Endodermal cell (in vitro differentiated cells): ENCODE results near the gene CEACAM5. TPM values are rescaled to one million over a fixed set of nuclear protein-coding genes. Genes with fewer than 3 reads are reported as not detected.
"Not testable (repeated sequence)": the region's sequence is repeated elsewhere in the genome, so short reads cannot be mapped to it uniquely, and the experiment has no call there.

Experiments
- DNase-seq: peaks from one replicate; pipeline ENCODE4 v3.0.0-alpha.2; 2017
- H3K27ac ChIP-seq: 2 replicates; pipeline ENCODE4 v1.5.1; 2013; ENCODE audit warnings: mild to moderate bottlenecking, low read depth, low read length, moderate library complexity
- H3K27me3 ChIP-seq: 2 replicates; pipeline ENCODE4 v1.6.1; 2013; ENCODE audit warnings: mild to moderate bottlenecking, low read length, moderate library complexity; ENCODE audit not compliant: insufficient read depth, control insufficient read depth, poor library complexity, severe bottlenecking
- H3K36me3 ChIP-seq: 2 replicates; pipeline ENCODE4 v1.7.0; 2013; ENCODE audit warnings: mild to moderate bottlenecking, low read length, moderate library complexity; ENCODE audit not compliant: control insufficient read depth, insufficient read depth
- H3K4me1 ChIP-seq: one replicate; pipeline ENCODE4 v1.7.0; 2013; ENCODE audit warnings: low read length; ENCODE audit not compliant: control insufficient read depth, insufficient read depth
- H3K4me3 ChIP-seq: 2 replicates; pipeline ENCODE4 v1.5.1; 2013; ENCODE audit warnings: mild to moderate bottlenecking, low read length, moderate library complexity
- H3K9ac ChIP-seq: 2 replicates; pipeline ENCODE4 v1.6.1; 2013; ENCODE audit warnings: mild to moderate bottlenecking, low read length, moderate library complexity; ENCODE audit not compliant: poor library complexity, severe bottlenecking; ENCODE audit errors: extremely low read depth
- H3K9me3 ChIP-seq: 2 replicates; pipeline ENCODE4 v1.6.1; 2013; ENCODE audit warnings: mild to moderate bottlenecking, low read length, moderate library complexity; ENCODE audit not compliant: control insufficient read depth
- H3K27ac Mint-ChIP-seq: 2 replicates; pipeline ENCODE4 v1.8.0; 2020; ENCODE audit warnings: mixed read lengths
- H3K27me3 Mint-ChIP-seq: 2 replicates; pipeline ENCODE4 v1.8.0; 2021; ENCODE audit warnings: mild to moderate bottlenecking, mixed read lengths; ENCODE audit not compliant: insufficient read depth
- H3K36me3 Mint-ChIP-seq: 2 replicates; pipeline ENCODE4 v1.8.0; 2020; ENCODE audit warnings: low read depth, mixed read lengths
- H3K4me1 Mint-ChIP-seq: 2 replicates; pipeline ENCODE4 v1.8.0; 2020; ENCODE audit warnings: mixed read lengths
- H3K4me3 Mint-ChIP-seq: 2 replicates; pipeline ENCODE4 v1.8.0; 2020; ENCODE audit warnings: mild to moderate bottlenecking, moderate library complexity, mixed read lengths
- H3K9me3 Mint-ChIP-seq: 2 replicates; pipeline ENCODE4 v1.8.0; 2020; ENCODE audit warnings: mild to moderate bottlenecking, mixed read lengths
- WGBS, 2 experiments: methylation state at CpG; one replicate each; pipeline versions ENCODE4 v1.1.5 to v1.1.7; 2013; ENCODE audit warnings: missing lambda C conversion rate in 2 of 2, mixed read lengths in 1 of 2; ENCODE audit not compliant: insufficient coverage in 1 of 2, insufficient read length in 1 of 2; 5-methylcytosine and 5-hydroxymethylcytosine counted together
- total RNA-seq, 2 donors: library from RNA; stranded (reverse); fragmentation: NEBNext Ultra II Directional in 1 of 2; extraction: Animal tissue kit (Norgen Biotek cat#: 25700) in 1 of 2; gene quantifications; 2 replicates in 1 of 2; 3 replicates in 1 of 2; pipeline ENCODE4 v1.2.1, GENCODE V29; 2021
- TF ChIP-seq, protein P1 (sequence below): fragments of 200-600 bp; sonication (generic); conservative IDR thresholded peaks from 2 replicates; pipeline ENCODE4 v1.5.0; 2021; ENCODE audit warnings: antibody characterized with exemption, mild to moderate bottlenecking

CEACAM5 gene
- total RNA-seq, 2 donors from 2014 or later = not detected

DNA sequence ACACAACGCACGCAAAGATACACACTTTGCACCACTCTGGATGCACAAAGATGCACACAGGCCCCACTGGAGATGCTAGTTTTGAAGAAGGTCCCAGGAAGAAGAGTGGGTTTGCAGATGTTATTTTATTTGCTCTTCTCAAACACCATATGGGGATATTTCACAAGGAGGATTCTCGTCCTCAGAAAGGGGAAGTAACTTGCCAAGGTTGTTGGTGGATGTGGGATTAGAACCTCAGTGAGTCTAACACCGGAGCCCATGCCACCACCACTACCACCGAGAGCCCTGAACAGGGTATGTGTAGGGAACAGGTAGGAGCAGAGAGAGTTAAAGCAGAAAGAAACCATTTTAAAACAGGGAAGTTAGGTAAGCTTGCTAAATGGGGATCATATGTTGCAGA, 37.3 kb downstream of the CEACAM5 start:
- Histone ChIP-seq H3K27ac (no peak overlapping the region), H3K4me1 (no peaks in the 10 kb centered on the region), H3K27me3 (peaks cover 36% of the 10 kb centered on the region), H3K9me3 (no peaks in the 10 kb centered on the region), H3K36me3 (no peaks in the 10 kb centered on the region), H3K4me3 (no peak overlapping the region), H3K9ac (no peak overlapping the region)
- Mint-ChIP-seq H3K9me3 (peaks cover 19% of the 10 kb centered on the region), H3K4me3 (no peak overlapping the region), H3K36me3 (no peaks in the 10 kb centered on the region), H3K27me3 (peaks cover 31% of the 10 kb centered on the region), H3K4me1 (no peaks in the 10 kb centered on the region), H3K27ac (no peak overlapping the region)
- WGBS, 2 experiments = 91 to 100% methylated on average over 4 to 5 of the region's 5 CpGs
- TF ChIP-seq, protein P1, sequence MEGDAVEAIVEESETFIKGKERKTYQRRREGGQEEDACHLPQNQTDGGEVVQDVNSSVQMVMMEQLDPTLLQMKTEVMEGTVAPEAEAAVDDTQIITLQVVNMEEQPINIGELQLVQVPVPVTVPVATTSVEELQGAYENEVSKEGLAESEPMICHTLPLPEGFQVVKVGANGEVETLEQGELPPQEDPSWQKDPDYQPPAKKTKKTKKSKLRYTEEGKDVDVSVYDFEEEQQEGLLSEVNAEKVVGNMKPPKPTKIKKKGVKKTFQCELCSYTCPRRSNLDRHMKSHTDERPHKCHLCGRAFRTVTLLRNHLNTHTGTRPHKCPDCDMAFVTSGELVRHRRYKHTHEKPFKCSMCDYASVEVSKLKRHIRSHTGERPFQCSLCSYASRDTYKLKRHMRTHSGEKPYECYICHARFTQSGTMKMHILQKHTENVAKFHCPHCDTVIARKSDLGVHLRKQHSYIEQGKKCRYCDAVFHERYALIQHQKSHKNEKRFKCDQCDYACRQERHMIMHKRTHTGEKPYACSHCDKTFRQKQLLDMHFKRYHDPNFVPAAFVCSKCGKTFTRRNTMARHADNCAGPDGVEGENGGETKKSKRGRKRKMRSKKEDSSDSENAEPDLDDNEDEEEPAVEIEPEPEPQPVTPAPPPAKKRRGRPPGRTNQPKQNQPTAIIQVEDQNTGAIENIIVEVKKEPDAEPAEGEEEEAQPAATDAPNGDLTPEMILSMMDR = no peak
- DNase-seq = no peak

DNA sequence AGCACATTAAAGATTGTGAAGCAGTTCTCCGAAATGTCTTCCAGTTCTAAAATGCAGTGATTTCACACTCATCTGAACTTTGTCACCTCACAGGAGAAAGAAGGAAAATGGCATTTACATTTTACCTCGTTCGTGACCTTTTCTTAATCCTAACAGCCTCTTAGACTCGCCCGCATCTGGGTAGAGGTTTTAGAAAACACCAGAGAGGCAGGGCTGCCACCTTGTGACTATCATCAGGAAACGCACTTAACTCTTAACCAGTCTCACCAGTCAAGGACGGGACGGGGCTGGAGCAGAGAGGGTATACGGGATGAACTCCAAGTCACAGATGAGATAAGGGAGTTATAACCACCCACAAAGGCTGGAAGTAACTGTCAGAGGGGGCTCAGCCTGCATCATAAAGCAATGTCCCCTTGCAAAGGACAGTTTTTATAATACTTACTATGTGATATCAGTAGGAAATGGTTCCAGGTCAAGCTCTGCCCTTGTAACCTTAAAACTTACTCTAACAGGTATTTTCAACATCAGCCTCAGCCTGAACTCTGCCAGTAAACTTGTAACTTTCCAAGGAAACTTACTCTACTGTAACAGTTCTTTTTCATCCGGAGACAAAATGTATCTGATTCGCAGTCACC, 38.3 kb downstream of the CEACAM5 start:
- Histone ChIP-seq H3K27ac (no peak overlapping the region), H3K9ac (no peak overlapping the region), H3K4me1 (no peaks in the 10 kb centered on the region), H3K9me3 (no peaks in the 10 kb centered on the region), H3K27me3 (peaks cover 44% of the 10 kb centered on the region), H3K36me3 (no peaks in the 10 kb centered on the region), H3K4me3 (no peak overlapping the region)
- H3K4me3 Mint-ChIP-seq = no peak overlapping the region
- H3K4me1 Mint-ChIP-seq = no peaks in the 10 kb centered on the region
- peak; percentile 80 for DNase-seq
- peaks cover 12% of the 10 kb centered on the region for H3K9me3 Mint-ChIP-seq
- TF ChIP-seq, protein P1 = peak; percentile 70
- 25 to 32% methylated on average over 4 to 11 of the region's 11 CpGs for WGBS, 2 experiments
- no peak overlapping the region for H3K27ac Mint-ChIP-seq
- H3K36me3 Mint-ChIP-seq = no peaks in the 10 kb centered on the region
- H3K27me3 Mint-ChIP-seq = peaks cover 31% of the 10 kb centered on the region

DNA sequence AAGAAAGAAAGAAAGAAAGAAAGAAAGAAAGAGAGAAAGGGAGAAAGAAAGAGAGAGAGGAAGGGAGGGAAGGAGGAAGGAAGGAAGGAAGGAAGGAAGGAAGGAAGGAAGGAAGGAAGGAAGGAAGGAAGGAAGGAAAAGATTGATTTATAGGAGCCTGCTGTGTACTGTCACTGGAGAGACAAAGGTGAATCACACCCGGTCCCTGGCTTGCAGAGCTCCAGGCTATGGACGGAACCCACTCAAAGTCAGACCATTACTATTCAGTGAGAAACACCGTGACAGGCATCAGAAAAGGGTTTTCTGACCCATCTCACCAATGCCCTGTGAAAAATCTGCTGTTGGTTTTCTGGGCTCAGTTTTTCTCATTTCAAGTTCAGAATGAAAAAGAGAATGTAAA, 39.6 kb downstream of the CEACAM5 start:
- no peak overlapping the region for H3K27ac ChIP-seq
- no peaks in the 10 kb centered on the region for H3K36me3 ChIP-seq
- Mint-ChIP-seq H3K27me3 (peaks cover 31% of the 10 kb centered on the region), H3K36me3 (no peaks in the 10 kb centered on the region), H3K4me3 (no peak overlapping the region), H3K27ac (no peak overlapping the region), H3K9me3 (peaks cover 2% of the 10 kb centered on the region), H3K4me1 (no peaks in the 10 kb centered on the region)
- no peak for DNase-seq
- H3K4me1 ChIP-seq = no peaks in the 10 kb centered on the region
- H3K27me3 ChIP-seq = peaks cover 45% of the 10 kb centered on the region
- no peaks in the 10 kb centered on the region for H3K9me3 ChIP-seq
- 69 to 70% methylated on average over 3 of the region's 3 CpGs for WGBS, 2 experiments
- H3K9ac ChIP-seq = no peak overlapping the region
- TF ChIP-seq, protein P1 = no peak
- H3K4me3 ChIP-seq = no peak overlapping the region

DNA sequence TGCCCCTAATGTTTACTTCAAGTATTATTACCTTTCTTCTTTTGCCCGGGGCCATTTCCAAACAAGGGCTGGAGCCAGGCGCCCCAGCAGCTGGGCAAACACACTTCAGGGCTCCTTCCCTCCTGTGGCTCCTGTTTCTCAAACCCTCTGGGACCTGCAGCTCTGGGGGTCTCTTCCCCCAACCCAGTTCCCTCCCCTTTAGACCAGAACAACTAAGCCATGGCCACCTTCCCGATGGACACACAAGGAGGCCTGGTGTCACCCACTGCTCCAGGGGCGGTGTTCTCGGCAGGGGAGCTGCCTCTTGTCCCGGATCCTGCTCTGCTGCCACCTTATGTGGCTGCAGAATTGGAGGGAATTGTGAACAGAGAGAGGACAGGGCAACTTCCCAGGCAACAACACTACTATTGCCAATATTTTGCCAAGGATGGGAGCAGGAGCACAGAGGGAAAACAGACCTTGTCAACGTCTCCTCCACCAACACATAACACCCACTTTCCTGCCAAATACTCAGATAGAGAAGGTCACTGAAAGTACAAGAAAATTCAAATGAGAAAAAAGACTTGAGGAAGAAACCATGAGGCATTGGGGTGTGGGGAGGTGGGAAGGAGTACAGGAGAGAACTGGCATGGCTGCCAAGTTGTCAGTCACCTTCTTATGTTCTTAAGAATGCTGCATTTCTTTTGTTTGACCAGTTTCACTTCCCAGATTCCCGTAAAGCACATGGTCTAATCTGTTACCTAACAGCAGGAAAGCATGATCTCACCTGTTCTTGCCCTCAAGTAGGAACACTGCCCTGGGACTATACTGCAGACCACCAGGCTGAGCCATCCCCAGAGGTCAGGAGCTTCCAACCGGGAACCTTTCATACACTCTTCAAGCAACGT, 42.1 kb downstream of the CEACAM5 start:
- 64 to 66% methylated on average over 1 to 7 of the region's 10 CpGs for WGBS, 2 experiments
- H3K9ac ChIP-seq, DNase-seq, H3K36me3 ChIP-seq, H3K36me3 Mint-ChIP-seq, H3K9me3 Mint-ChIP-seq, H3K9me3 ChIP-seq, H3K4me1 Mint-ChIP-seq, H3K4me3 Mint-ChIP-seq, H3K27ac Mint-ChIP-seq, H3K27ac ChIP-seq, H3K4me3 ChIP-seq, H3K4me1 ChIP-seq: not testable (repeated sequence)
- peaks cover 34% of the 10 kb centered on the region for H3K27me3 Mint-ChIP-seq
- H3K27me3 ChIP-seq = peaks cover 45% of the 10 kb centered on the region
